ENCODE results near the gene BSG. TPM values are rescaled to one million over a fixed set of nuclear protein-coding genes. Genes with fewer than 3 reads are reported as not detected.
A peak's percentile ranks its signal among the peaks of the same experiment; 100 is the strongest.

Gene BSG
- total RNA-seq, 1 experiment from 2014 or later: 823 TPM

GRCh38 chr19:608155-609003 lies 36.0 kb downstream of the BSG start:
- Histone ChIP-seq H3K4me3 (no peak overlapping the region), H3K9me2 (ENCODE audit: insufficient read depth) (no peaks in the 10 kb centered on the region), H3K79me2 (ENCODE audit: low read depth) (no peaks in the 10 kb centered on the region), H3K36me3 (ENCODE audit: low read depth) (no peaks in the 10 kb centered on the region), H2AFZ (no peak overlapping the region), H3K27ac (no peak overlapping the region), H3K4me1 (replicated peaks; ENCODE audit: insufficient read depth) (no peaks in the 10 kb centered on the region), H3F3A (ENCODE audit: insufficient read depth, low read depth) (no peaks in the 10 kb centered on the region), H4K20me1 (ENCODE audit: insufficient read depth) (no peaks in the 10 kb centered on the region), H3K4me2 (no peak overlapping the region; the same call in 1 of the 2 replicates), H3K27me3 (ENCODE audit: insufficient read depth, low read depth) (no peaks in the 10 kb centered on the region), H3K9me3 (ENCODE audit: insufficient read depth, low read depth) (no peaks in the 10 kb centered on the region)
- TF ChIP-seq CTCF (conservative IDR thresholded peaks at IDR 0.05) (no peak), EZH2 (IDR thresholded peaks at IDR 0.05; ENCODE audit: low read depth) (no peak)
- DNase-seq: no peak
- intact Hi-C loops (cut with micrococcal nuclease; ENCODE audit: unreplicated experiment): no loop called here
- ChIA-PET POLR2A (ENCODE audit: unreplicated experiment) (interaction anchor here (0.6 kb wide), 1 partner anchor 37 kb away, joined by 28 read pairs; no protein-coding TSS in a partner anchor), CTCF (no interaction called here)
- no TSS peak for BruUV-seq (replicated peaks)

DNA sequence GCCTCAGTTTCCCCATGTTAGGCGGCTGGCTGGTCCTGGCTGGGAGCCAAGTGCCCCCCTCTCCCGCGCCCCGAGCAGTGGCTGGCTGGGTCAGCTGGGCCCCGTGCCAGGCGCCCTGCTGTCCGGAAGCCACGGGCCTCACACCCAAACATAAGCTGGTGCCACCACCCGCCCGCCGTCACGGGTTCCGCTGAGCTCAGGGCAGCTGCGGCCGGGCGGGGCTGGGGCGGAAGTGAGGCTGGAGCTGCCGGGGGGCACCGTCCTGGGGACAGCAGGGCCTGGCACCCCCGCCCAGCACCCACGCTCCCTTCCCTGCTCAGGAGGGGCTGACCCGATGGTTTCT lies 36.6 kb downstream of the BSG start:
- POLR2A ChIA-PET (ENCODE audit: unreplicated experiment): no interaction called here
- intact Hi-C loops (cut with micrococcal nuclease; ENCODE audit: unreplicated experiment): no loop called here
- TF ChIP-seq EZH2 (IDR thresholded peaks at IDR 0.05; ENCODE audit: low read depth) (no peak), CTCF (conservative IDR thresholded peaks at IDR 0.05) (no peak)
- Histone ChIP-seq H3K4me1 (replicated peaks; ENCODE audit: insufficient read depth) (no peaks in the 10 kb centered on the region), H2AFZ (no peak overlapping the region), H3K9me3 (ENCODE audit: insufficient read depth, low read depth) (no peaks in the 10 kb centered on the region), H3K27ac (no peak overlapping the region), H3K4me2 (peak overlapping the region; percentile 19), H3K79me2 (ENCODE audit: low read depth) (no peaks in the 10 kb centered on the region), H3F3A (ENCODE audit: insufficient read depth, low read depth) (no peaks in the 10 kb centered on the region), H4K20me1 (ENCODE audit: insufficient read depth) (no peaks in the 10 kb centered on the region), H3K36me3 (ENCODE audit: low read depth) (no peaks in the 10 kb centered on the region), H3K4me3 (no peak overlapping the region), H3K27me3 (ENCODE audit: insufficient read depth, low read depth) (no peaks in the 10 kb centered on the region), H3K9me2 (ENCODE audit: insufficient read depth) (no peaks in the 10 kb centered on the region)
- DNase-seq: peak in 1 of 2 experiments; percentile 31
- CTCF ChIA-PET: no interaction called here
- no TSS peak for BruUV-seq (replicated peaks)

DNA sequence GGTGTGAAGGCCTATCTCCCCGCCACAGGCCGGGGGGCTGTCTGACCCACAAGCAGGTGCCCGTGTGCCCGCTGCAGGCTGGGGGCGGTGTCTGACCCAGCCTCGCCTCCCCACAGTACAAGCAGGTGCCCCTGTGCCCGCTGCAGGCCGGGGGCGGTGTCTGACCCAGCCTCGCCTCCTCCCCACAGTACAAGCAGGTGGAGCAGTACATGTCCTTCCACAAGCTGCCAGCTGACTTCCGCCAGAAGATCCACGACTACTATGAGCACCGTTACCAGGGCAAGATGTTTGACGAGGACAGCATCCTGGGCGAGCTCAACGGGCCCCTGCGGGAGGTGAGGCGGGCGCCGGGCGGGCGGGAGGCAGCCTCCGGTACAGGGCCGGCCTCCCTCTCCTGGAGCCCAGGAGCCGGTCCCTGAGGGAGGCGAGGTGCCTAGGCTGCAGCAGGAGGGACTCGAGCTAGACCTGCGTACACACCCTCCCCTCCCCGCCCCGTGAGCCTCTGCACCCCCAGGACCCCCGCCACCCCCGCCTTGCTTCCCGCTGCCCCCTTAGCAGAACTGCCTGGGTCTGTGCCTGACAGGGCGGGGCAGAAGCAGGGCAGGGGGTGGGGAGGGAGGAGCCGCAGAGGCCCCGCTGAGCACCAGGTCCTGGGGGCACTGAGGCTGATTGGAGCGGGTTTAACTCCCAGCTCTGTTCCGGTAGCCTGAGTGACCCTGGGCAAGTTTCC lies 37.8 kb downstream of the BSG start:
- no peaks in the 10 kb centered on the region for H3K27me3 ChIP-seq (ENCODE audit: insufficient read depth, low read depth)
- no peak for DNase-seq
- no peak overlapping the region for H2AFZ ChIP-seq
- TF ChIP-seq CTCF (conservative IDR thresholded peaks at IDR 0.05) (no peak), EZH2 (IDR thresholded peaks at IDR 0.05; ENCODE audit: low read depth) (no peak)
- intact Hi-C loops (cut with micrococcal nuclease; ENCODE audit: unreplicated experiment): no loop called here
- no peak overlapping the region for H3K4me3 ChIP-seq
- BruUV-seq (replicated peaks): no TSS peak
- POLR2A ChIA-PET (ENCODE audit: unreplicated experiment): interaction anchor here (0.6 kb wide), 1 partner anchor 151 kb away, joined by 6 read pairs; no protein-coding TSS in a partner anchor
- no peak overlapping the region for H3K4me2 ChIP-seq
- no peak overlapping the region for H3K27ac ChIP-seq
- no peaks in the 10 kb centered on the region for H3K9me2 ChIP-seq (ENCODE audit: insufficient read depth)
- CTCF ChIA-PET: no interaction called here
- no peaks in the 10 kb centered on the region; the same call in 1 of the 2 replicates for H3F3A ChIP-seq (ENCODE audit: insufficient read depth, low read depth)
- no peaks in the 10 kb centered on the region for H4K20me1 ChIP-seq (ENCODE audit: insufficient read depth)
- H3K79me2 ChIP-seq (ENCODE audit: low read depth): no peaks in the 10 kb centered on the region
- no peaks in the 10 kb centered on the region for H3K9me3 ChIP-seq (ENCODE audit: insufficient read depth, low read depth)
- H3K36me3 ChIP-seq (ENCODE audit: low read depth): no peaks in the 10 kb centered on the region
- H3K4me1 ChIP-seq (replicated peaks; ENCODE audit: insufficient read depth): no peaks in the 10 kb centered on the region
